GM12878 (cell line): Measurements from ENCODE around the gene ASCC3. TPM values are rescaled to one million over a fixed set of nuclear protein-coding genes. Genes with fewer than 3 reads are reported as not detected.

Experiments
- ATAC-seq: fragments of 200-7000 bp; cut with Tn5 transposase; 3 replicates; pipeline ENCODE4 v1.9.1; 2020; ENCODE audit warnings: mild to moderate bottlenecking, moderate library complexity
- BruUV-seq: library from RNA; stranded (reverse); fragments of 400-500 nt; replicated peaks from 2 replicates; lab custom pipeline; 2021; lab: Mats Ljungman, UMichigan
- CTCF ChIA-PET: fragments of 300-600 bp; sonication (Branson Sonifier 250); formaldehyde crosslinking; extraction: SDS; loops from one replicate; lab custom pipeline; 2021; ENCODE audit warnings: inconsistent platforms; lab: Yijun Ruan, JAX
- POLR2A ChIA-PET: fragments of 350-600 bp; formaldehyde crosslinking; extraction: SDS; loops from one replicate; lab custom pipeline; 2021; ENCODE audit warnings: inconsistent platforms; lab: Charles Lee
- RAD21 ChIA-PET: fragments of 300-600 bp; sonication (Branson Sonifier 250); formaldehyde crosslinking; loops from one replicate; lab custom pipeline; 2023; ENCODE audit warnings: antibody characterized with exemption; ENCODE audit not compliant: unreplicated experiment; lab: Charles Lee
- SMC1A ChIA-PET: fragments of 300-600 bp; sonication (Branson Sonifier 250); formaldehyde crosslinking; loops from one replicate; lab custom pipeline; 2023; ENCODE audit not compliant: unreplicated experiment, uncharacterized antibody; lab: Charles Lee
- DNase-seq: peaks from one replicate; pipeline ENCODE4 v3.0.0-alpha.2; 2011; ENCODE audit warnings: low read depth, low spot score
- FAIRE-seq: peaks from 3 replicates; lab custom pipeline; 2011; peaks lifted over from hg19 to GRCh38; lab: Jason Lieb, UNC
- H2AFZ ChIP-seq: 2 replicates; pipeline ENCODE4 v1.6.0; 2011; ENCODE audit warnings: low read depth, low read length, control low read depth; ENCODE audit not compliant: control insufficient read depth
- H3K27ac ChIP-seq: 2 replicates; pipeline ENCODE4 v1.5.1; 2011; ENCODE audit warnings: control low read depth; ENCODE audit not compliant: control insufficient read depth, insufficient read depth
- H3K27me3 ChIP-seq, 2 experiments: replicated peaks in 1 of 2; 2 replicates each; pipeline versions ENCODE4 v1.6.0 to v1.6.1; 2011; ENCODE audit warnings: low read length in 1 of 2; ENCODE audit not compliant: control insufficient read depth in 2 of 2, insufficient read depth in 2 of 2
- H3K36me3 ChIP-seq, 2 experiments: 2 replicates each; pipeline ENCODE4 v1.5.1; 2011; ENCODE audit warnings: low read length in 1 of 2; ENCODE audit not compliant: control insufficient read depth in 2 of 2, insufficient read depth in 2 of 2
- H3K4me1 ChIP-seq: 2 replicates; pipeline ENCODE4 v1.6.1; 2011; ENCODE audit warnings: mild to moderate bottlenecking, low read length, moderate library complexity, mixed read lengths; ENCODE audit not compliant: control insufficient read depth, insufficient read depth
- H3K4me2 ChIP-seq: 2 replicates; pipeline ENCODE4 v1.6.0; 2011; ENCODE audit warnings: control low read depth; ENCODE audit not compliant: control insufficient read depth, insufficient read depth
- H3K4me3 ChIP-seq: fragments of 200-600 bp; sonication (generic); 2 replicates; pipeline ENCODE4 v1.5.1; 2016
- H3K79me2 ChIP-seq: 2 replicates; pipeline ENCODE4 v1.6.0; 2011; ENCODE audit warnings: low read length; ENCODE audit not compliant: control insufficient read depth, insufficient read depth
- H3K9ac ChIP-seq: 2 replicates; pipeline ENCODE4 v1.8.0; 2011; ENCODE audit warnings: low read length, control low read depth, mixed read lengths; ENCODE audit not compliant: control insufficient read depth, insufficient read depth
- H3K9me3 ChIP-seq: replicated peaks from 3 replicates; pipeline ENCODE4 v1.5.1; 2011; ENCODE audit warnings: mild to moderate bottlenecking, low read length; ENCODE audit not compliant: control insufficient read depth, insufficient read depth
- H4K20me1 ChIP-seq: 2 replicates; pipeline ENCODE4 v1.6.0; 2011; ENCODE audit not compliant: control insufficient read depth, insufficient read depth
- ATF7 ChIP-seq: fragments of 450-650 bp; IDR thresholded peaks from 2 replicates; pipeline ENCODE4 v1.6.1; 2016; ENCODE audit warnings: low read depth, mild to moderate bottlenecking
- CHD2 ChIP-seq: IDR thresholded peaks from 2 replicates; pipeline ENCODE4 v1.6.1; 2011; ENCODE audit warnings: low read depth, low read length, improper control_type of control experiment, borderline replicate concordance
- JUND ChIP-seq: IDR thresholded peaks from 2 replicates; pipeline ENCODE4 v1.6.1; 2012; ENCODE audit warnings: low read depth, mild to moderate bottlenecking, low read length, improper control_type of control experiment, moderate library complexity
- KLF5 ChIP-seq: fragments of 450-650 bp; IDR thresholded peaks from 2 replicates; pipeline ENCODE4 v1.6.1; 2014; ENCODE audit warnings: mild to moderate bottlenecking; ENCODE audit not compliant: partially characterized antibody
- MEF2B ChIP-seq: fragments of 450-650 bp; IDR thresholded peaks from 2 replicates; pipeline ENCODE4 v1.6.1; 2018; ENCODE audit warnings: mild to moderate bottlenecking, moderate library complexity; ENCODE audit not compliant: partially characterized antibody, poor library complexity, severe bottlenecking
- NR2C2 ChIP-seq: IDR thresholded peaks from 2 replicates; pipeline ENCODE4 v1.6.1; 2011; ENCODE audit warnings: borderline replicate concordance, low read depth; ENCODE audit not compliant: control insufficient read depth, insufficient read length
- PAX8 ChIP-seq: fragments of 450-650 bp; IDR thresholded peaks from 2 replicates; pipeline ENCODE4 v1.6.1; 2017; ENCODE audit warnings: mild to moderate bottlenecking, moderate library complexity
- SP1 ChIP-seq: IDR thresholded peaks from one replicate; pipeline ENCODE4 v1.6.1; 2011; ENCODE audit warnings: low read depth, low read length
- SUZ12 ChIP-seq: fragments of 200-600 bp; sonication (generic); IDR thresholded peaks from one replicate; pipeline ENCODE4 v1.6.1; 2018; ENCODE audit warnings: antibody characterized with exemption, mild to moderate bottlenecking; ENCODE audit not compliant: unreplicated experiment
- TAF1 ChIP-seq: IDR thresholded peaks from 2 replicates; pipeline ENCODE4 v1.6.1; 2011; ENCODE audit warnings: mild to moderate bottlenecking, low read depth, low read length, borderline replicate concordance
- WGBS: methylation state at CpG from one replicate; pipeline ENCODE4 v1.1.6; 2016; ENCODE audit warnings: low lambda C conversion rate; ENCODE audit not compliant: insufficient replicate concordance, insufficient coverage; ENCODE audit errors: missing lambda C conversion rate; 5-methylcytosine and 5-hydroxymethylcytosine counted together
- in situ Hi-C: fragments of 300-500 bp; cut with MboI; formaldehyde crosslinking; loops from 9 replicates; pipeline ENCODE4 v1.14.3; 2018; ENCODE audit warnings: mixed read lengths
- intact Hi-C: fragments of 100-400 bp; cut with micrococcal nuclease; formaldehyde crosslinking; loops from one replicate; pipeline ENCODE4 v1.14.2; 2022; ENCODE audit not compliant: unreplicated experiment
- polyA plus RNA-seq, 11 experiments: library from polyadenylated mRNA; depleted of rRNA in 4 of 11; unstranded in 6 of 11; stranded (reverse) in 5 of 11; fragments of >200 nt; fragmentation: Nextera tagmentation in 4 of 11; fragmentation: Illumina TruSeq in 1 of 11; extraction: Ambion mirVana in 4 of 11; extraction: Trizol in 1 of 11; gene quantifications; 1 replicate in 1 of 11; 2 replicates in 10 of 11; pipeline versions ENCODE4 v1.2.1 to v1.2.3, GENCODE V29; 2011 to 2016; ENCODE audit warnings: inconsistent platforms in 2 of 11, missing spikeins in 2 of 11, low read depth in 1 of 11
- total RNA-seq, 4 experiments: library from RNA; depleted of rRNA in 3 of 4; stranded (reverse); fragments of >200 nt in 3 of 4; fragmentation: Illumina TruSeq in 1 of 4; extraction: Trizol in 1 of 4; gene quantifications; 2 replicates each; pipeline versions ENCODE4 v1.2.1 to v1.2.3, GENCODE V29; 2013 to 2021
- TF ChIP-seq, protein P1 (sequence below): fragments of 450-650 bp; formaldehyde crosslinking; IDR thresholded peaks from 2 replicates; pipeline ENCODE4 v1.4.0; 2020; ENCODE audit warnings: mild to moderate bottlenecking, moderate library complexity
- TF ChIP-seq, protein P2 (sequence below): fragments of 450-650 bp; IDR thresholded peaks from 2 replicates; pipeline ENCODE4 v1.6.1; 2016; ENCODE audit warnings: mild to moderate bottlenecking, moderate library complexity, borderline replicate concordance
- TF ChIP-seq, protein P3 (sequence below): fragments of 150-350 bp; IDR thresholded peaks from 2 replicates; pipeline ENCODE4 v1.6.1; 2016; ENCODE audit warnings: low read depth, low read length

ASCC3 gene
- total and polyA plus RNA-seq, 10 of the 15 experiments (the other 5 are each of a cell fraction or from before 2014, with no cell fraction given): 19.9 to 76.2 (median 55.9) TPM

DNA sequence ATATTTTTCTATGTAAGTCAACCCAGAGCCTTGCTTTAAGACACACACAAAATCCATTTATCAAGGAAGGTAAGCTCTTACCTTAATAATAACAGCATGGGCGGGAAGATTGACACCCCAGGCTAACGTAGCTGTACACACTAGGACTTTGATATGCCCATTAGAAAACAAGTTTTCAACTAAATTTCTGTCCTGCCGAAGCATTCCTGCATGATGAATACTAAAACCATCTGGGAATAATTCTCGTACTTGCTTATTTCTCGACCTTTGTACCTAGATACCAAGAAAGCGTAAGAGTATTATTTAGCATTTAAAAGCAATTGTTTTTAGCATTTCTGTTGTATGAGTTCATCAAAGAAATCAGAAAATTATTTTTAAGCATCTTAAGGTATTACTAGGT lies 218.9 kb downstream of the ASCC3 start:
- no TSS peak for BruUV-seq
- WGBS: 98% methylated on average over 6 of the region's 6 CpGs
- H3K4me2 ChIP-seq: no peak overlapping the region
- H3K9ac ChIP-seq: no peak overlapping the region
- no peaks in the 10 kb centered on the region for H3K79me2 ChIP-seq
- H4K20me1 ChIP-seq: no peaks in the 10 kb centered on the region
- intact Hi-C loops: loop anchor here (5.0 to 10.0 kb wide), 2 partner anchors 563 to 795 kb away; no protein-coding TSS in a partner anchor
- FAIRE-seq (no peak), DNase-seq (no peak), ATAC-seq (no peak)
- peaks cover 0 to 11% of the 10 kb centered on the region in 2 experiments; a peak in 3 of 4 replicates for H3K36me3 ChIP-seq
- SMC1A ChIA-PET: interaction anchor here (1.0 kb wide), 1 partner anchor 253 kb away, joined by 3 read pairs; no protein-coding TSS in a partner anchor
- H3K4me1 ChIP-seq: peaks cover 11% of the 10 kb centered on the region
- POLR2A ChIA-PET: no interaction called here
- H3K27me3 ChIP-seq: no peaks in the 10 kb centered on the region
- RAD21 ChIA-PET: interaction anchor here (2.6 kb wide), 1 partner anchor 545 kb away, joined by 15 read pairs; no protein-coding TSS in a partner anchor
- in situ Hi-C loops: loop anchor here (10.0 kb wide), 1 partner anchor 547 kb away; no protein-coding TSS in a partner anchor
- no peaks in the 10 kb centered on the region for H3K9me3 ChIP-seq
- no peak overlapping the region for H3K27ac ChIP-seq
- H2AFZ ChIP-seq: no peak overlapping the region
- CTCF ChIA-PET: interaction anchor here (1.0 to 2.6 kb wide), 8 partner anchors 13 to 661 kb away, joined by 3 to 20 read pairs (median 6); no protein-coding TSS in a partner anchor
- no peak overlapping the region for H3K4me3 ChIP-seq
- no peak for TF ChIP-seq CHD2
- no peak for TF ChIP-seq JUND
- no peak for TF ChIP-seq PAX8
- TF ChIP-seq NR2C2: no peak
- TF ChIP-seq, protein P1, sequence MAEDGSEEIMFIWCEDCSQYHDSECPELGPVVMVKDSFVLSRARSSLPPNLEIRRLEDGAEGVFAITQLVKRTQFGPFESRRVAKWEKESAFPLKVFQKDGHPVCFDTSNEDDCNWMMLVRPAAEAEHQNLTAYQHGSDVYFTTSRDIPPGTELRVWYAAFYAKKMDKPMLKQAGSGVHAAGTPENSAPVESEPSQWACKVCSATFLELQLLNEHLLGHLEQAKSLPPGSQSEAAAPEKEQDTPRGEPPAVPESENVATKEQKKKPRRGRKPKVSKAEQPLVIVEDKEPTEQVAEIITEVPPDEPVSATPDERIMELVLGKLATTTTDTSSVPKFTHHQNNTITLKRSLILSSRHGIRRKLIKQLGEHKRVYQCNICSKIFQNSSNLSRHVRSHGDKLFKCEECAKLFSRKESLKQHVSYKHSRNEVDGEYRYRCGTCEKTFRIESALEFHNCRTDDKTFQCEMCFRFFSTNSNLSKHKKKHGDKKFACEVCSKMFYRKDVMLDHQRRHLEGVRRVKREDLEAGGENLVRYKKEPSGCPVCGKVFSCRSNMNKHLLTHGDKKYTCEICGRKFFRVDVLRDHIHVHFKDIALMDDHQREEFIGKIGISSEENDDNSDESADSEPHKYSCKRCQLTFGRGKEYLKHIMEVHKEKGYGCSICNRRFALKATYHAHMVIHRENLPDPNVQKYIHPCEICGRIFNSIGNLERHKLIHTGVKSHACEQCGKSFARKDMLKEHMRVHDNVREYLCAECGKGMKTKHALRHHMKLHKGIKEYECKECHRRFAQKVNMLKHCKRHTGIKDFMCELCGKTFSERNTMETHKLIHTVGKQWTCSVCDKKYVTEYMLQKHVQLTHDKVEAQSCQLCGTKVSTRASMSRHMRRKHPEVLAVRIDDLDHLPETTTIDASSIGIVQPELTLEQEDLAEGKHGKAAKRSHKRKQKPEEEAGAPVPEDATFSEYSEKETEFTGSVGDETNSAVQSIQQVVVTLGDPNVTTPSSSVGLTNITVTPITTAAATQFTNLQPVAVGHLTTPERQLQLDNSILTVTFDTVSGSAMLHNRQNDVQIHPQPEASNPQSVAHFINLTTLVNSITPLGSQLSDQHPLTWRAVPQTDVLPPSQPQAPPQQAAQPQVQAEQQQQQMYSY (CRISPR knock-in tag): no peak
- TF ChIP-seq, protein P2, sequence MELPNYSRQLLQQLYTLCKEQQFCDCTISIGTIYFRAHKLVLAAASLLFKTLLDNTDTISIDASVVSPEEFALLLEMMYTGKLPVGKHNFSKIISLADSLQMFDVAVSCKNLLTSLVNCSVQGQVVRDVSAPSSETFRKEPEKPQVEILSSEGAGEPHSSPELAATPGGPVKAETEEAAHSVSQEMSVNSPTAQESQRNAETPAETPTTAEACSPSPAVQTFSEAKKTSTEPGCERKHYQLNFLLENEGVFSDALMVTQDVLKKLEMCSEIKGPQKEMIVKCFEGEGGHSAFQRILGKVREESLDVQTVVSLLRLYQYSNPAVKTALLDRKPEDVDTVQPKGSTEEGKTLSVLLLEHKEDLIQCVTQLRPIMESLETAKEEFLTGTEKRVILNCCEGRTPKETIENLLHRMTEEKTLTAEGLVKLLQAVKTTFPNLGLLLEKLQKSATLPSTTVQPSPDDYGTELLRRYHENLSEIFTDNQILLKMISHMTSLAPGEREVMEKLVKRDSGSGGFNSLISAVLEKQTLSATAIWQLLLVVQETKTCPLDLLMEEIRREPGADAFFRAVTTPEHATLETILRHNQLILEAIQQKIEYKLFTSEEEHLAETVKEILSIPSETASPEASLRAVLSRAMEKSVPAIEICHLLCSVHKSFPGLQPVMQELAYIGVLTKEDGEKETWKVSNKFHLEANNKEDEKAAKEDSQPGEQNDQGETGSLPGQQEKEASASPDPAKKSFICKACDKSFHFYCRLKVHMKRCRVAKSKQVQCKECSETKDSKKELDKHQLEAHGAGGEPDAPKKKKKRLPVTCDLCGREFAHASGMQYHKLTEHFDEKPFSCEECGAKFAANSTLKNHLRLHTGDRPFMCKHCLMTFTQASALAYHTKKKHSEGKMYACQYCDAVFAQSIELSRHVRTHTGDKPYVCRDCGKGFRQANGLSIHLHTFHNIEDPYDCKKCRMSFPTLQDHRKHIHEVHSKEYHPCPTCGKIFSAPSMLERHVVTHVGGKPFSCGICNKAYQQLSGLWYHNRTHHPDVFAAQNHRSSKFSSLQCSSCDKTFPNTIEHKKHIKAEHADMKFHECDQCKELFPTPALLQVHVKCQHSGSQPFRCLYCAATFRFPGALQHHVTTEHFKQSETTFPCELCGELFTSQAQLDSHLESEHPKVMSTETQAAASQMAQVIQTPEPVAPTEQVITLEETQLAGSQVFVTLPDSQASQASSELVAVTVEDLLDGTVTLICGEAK: no peak
- TF ChIP-seq MEF2B: no peak
- no peak for TF ChIP-seq SUZ12
- TF ChIP-seq TAF1: no peak
- TF ChIP-seq SP1: no peak
- TF ChIP-seq, protein P3, sequence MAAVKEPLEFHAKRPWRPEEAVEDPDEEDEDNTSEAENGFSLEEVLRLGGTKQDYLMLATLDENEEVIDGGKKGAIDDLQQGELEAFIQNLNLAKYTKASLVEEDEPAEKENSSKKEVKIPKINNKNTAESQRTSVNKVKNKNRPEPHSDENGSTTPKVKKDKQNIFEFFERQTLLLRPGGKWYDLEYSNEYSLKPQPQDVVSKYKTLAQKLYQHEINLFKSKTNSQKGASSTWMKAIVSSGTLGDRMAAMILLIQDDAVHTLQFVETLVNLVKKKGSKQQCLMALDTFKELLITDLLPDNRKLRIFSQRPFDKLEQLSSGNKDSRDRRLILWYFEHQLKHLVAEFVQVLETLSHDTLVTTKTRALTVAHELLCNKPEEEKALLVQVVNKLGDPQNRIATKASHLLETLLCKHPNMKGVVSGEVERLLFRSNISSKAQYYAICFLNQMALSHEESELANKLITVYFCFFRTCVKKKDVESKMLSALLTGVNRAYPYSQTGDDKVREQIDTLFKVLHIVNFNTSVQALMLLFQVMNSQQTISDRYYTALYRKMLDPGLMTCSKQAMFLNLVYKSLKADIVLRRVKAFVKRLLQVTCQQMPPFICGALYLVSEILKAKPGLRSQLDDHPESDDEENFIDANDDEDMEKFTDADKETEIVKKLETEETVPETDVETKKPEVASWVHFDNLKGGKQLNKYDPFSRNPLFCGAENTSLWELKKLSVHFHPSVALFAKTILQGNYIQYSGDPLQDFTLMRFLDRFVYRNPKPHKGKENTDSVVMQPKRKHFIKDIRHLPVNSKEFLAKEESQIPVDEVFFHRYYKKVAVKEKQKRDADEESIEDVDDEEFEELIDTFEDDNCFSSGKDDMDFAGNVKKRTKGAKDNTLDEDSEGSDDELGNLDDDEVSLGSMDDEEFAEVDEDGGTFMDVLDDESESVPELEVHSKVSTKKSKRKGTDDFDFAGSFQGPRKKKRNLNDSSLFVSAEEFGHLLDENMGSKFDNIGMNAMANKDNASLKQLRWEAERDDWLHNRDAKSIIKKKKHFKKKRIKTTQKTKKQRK: no peak
- TF ChIP-seq ATF7: no peak
- TF ChIP-seq KLF5: no peak
